Measurements from ENCODE around the gene GPR152.
A peak's percentile ranks its signal among the peaks of the same experiment; 100 is the strongest.
"Not testable (repeated sequence)": the region's sequence is repeated elsewhere in the genome, so short reads cannot be mapped to it uniquely, and the experiment has no call there.

Gene GPR152

DNA sequence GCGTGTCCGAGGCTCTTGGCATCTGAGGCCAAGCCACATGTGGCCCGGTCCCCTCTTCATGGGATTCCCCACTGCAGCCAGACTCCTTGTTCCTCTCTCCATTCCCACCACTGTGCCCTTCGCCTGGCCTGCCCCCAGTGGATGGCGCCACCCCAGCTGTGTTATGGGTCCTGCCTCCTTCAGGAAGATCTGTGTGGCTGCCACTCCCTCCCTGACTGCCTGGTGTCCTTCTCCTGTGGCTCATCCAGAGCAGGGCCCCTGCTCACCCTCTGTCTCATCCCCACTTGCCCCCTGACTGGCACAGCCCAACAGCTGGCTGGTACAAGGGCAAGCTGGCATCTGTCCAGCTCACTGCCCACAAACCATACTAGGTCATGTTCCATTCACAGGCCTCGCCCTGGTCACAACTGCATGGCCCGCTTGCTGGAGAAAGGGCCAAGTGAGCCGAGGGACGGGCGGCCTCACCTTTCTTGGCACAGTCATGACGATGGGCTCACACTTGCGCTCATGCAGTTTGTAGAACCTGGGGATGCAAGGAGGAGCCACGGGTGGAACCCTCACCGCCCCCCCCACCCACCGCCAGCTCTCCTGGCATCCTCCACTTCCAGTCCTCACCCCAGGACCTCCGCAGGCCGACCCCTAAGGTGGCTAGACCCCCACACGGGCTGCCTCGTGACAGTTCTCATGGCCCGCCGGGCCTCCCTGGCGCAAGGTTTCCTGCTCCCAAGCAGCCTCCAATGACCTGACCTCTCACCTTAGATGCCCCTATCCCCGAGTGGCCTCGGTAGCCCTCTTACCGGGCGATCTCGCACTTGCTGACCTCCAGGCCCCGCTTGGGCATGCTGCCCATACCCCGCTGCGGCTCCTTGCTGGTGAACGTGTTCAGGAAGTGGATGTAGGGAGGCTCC is 13.0 kb downstream of the GPR152 start:
- peak; percentile 77 for DNase-seq

DNA sequence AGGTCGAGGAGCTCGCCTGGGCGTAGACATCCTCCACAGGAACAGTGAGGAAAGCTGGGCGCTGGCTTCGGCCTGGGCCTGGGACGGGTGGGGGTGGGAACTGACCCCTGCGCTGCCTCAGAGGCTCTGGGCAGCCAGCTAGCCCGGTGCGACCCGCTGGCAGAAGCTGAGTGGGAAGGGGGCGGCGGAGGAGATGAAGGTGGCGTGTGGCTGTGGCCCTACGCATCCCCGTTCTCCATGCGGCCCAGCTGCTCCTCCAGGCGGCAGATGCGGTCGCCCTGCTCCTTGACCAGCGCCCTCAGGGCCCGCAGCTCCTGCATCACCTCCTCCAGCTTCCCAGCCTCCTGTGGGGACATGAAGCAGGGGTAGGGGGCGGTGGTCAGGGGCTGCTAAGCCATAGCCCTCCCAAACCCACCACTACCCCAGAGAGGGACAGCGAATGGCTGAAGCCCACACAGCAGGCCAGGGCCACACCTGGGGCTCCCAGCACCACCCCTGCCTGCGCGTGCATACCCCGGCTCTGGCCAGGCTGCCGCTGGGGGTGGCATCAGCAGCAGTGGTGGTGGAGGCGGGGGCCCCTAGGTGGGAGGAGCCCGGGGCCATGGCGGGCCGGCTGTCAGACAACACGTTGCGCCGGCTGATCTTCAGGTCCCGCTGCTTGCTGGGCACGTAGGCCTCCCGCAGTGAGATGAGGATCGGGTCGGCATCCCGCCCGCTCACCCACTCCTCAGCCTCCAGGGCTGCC is 14.2 kb downstream of the GPR152 start:
- DNase-seq = peak; percentile 90

GRCh38 chr11:67437809-67438157 is 14.7 kb downstream of the GPR152 start:
- no peak for DNase-seq

GRCh38 chr11:67437082-67437808 is 15.3 kb downstream of the GPR152 start, which contains the start of gene PTPRCAP:
Gene PTPRCAP (minus strand): TSS chr11:67437682. CDS start chr11:67437619, 63 bp downstream.
- peak; percentile 90 for DNase-seq

DNA sequence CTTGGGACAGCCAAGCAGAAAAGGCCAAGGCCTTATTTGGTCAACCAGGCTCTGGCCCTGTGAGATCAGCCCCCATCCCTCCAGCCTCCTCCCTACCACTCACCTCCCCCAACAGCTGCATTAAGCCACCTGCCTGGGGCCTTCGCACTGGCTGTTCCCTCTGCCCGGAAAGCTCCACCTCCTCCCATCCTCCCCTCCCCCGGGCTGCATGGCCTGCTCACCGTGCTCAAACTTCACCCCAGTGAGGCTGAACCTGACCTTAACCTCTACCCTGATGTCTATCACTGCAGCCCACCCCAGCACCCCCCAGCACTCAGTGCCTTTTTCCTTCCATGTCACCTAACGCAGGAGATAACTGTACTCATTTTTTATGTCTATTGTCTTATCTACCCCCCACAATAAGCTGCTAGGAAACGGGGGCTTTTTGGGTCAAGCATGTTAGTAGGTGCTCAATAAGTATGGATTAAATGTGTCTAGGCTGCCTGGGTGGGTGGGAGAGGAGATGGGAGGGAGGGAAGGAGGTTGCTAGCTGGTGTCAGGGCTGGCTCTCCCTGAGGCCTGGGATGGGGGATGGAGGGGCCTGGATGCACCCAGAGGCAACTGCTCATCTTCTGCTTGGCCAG is 16.0 kb downstream of the GPR152 start:
- DNase-seq = peak; percentile 88

- peak; percentile 77 for DNase-seq
These were observed 16.6 kb downstream of the GPR152 start for GRCh38 chr11:67435727-67436458.

DNA sequence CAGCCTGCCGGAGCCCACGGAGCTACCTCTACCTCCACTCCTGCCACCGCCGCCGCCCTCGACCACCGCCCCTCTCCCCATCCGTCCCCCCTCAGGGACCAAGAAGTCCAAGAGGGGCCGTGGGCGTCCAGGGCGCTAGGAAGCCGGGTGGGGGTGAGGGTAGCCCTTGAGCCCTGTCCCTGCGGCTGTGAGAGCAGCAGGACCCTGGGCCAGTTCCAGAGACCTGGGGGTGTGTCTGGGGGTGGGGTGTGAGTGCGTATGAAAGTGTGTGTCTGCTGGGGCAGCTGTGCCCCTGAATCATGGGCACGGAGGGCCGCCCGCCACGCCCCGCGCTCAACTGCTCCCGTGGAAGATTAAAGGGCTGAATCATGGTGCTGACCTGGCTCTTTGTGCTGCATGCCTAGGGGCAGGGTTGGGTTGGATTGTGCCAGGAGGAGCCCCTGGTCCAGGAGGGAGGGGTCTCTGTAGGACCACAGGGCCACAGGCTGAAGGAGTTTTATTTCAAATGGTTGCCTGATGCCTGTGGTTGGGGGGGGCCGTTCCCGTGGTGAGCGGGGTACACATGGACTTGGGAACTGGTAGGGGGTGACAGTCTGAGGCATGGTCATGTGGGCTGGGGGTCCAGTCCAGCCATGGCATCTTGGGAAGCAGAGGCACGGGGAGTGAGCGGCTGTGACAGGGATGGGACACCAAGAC is 17.4 kb downstream of the GPR152 start:
- peak; percentile 81 for DNase-seq

DNA sequence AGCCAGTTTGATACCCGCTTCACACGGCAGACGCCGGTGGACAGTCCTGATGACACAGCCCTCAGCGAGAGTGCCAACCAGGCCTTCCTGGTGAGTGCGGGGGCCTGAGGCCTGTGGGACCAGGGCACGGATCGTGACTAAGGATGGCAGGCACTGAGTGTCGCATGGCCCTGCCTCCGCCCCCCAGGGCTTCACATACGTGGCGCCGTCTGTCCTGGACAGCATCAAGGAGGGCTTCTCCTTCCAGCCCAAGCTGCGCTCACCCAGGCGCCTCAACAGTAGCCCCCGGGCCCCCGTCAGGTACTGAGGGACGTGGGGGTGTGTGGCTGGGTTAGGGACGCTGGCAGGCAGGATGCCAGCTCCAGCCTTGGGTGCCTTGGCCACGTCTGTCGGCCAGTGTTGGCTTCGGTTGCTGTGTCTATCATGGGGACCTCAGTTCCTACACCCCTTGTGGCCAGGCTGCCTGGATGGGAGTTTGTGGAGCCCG is 18.1 kb downstream of the GPR152 start:
- peak; percentile 86 for DNase-seq

GRCh38 chr11:67433536-67434394 is 18.8 kb downstream of the GPR152 start:
- peak; percentile 78 for DNase-seq

- peak; percentile 61 for DNase-seq
These were observed 19.7 kb downstream of the GPR152 start for GRCh38 chr11:67432655-67433349.

DNA sequence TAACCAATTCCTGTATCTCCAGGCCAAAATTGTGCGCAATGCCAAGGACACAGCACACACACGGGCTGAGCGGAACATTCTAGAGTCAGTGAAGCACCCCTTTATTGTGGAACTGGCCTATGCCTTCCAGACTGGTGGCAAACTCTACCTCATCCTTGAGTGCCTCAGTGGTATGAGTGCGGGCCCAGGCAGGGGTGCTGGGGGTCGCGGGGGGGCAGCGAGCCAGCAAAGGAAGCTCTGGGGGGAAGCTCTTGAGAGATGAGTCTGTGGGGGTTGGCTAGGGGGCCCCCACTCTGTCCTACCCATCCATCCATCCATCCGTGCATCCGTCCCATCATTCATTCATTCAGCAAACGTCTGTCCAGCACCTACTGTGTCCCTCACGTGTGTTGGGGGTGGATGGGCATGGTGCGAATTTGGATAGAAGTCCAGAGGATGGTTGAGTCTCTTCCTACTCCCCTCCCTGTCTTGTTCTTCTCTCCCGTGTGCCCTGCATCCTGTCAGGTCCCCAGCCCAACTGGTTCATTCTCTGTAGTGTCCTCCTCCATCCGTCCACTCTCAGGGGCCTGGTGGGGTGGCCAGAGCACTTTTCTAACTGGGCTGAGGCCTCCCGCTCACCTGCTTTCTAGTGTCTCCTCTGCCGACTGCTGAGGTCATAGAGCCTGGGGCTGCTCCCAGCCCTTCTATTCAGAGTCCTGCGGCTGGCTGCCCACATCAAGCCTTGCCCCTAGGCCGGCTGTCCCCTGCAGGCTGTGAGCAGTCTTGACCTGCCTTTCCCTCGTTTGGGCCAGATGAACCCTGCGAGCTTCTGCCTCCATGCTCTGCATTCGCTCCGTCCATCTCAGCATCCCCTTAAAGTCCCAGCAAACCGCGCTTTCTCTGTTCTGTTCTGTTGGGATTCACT is 20.9 kb downstream of the GPR152 start:
- no peak for DNase-seq

- DNase-seq = no peak
These were observed 22.8 kb downstream of the GPR152 start for GRCh38 chr11:67429722-67430121.

DNA sequence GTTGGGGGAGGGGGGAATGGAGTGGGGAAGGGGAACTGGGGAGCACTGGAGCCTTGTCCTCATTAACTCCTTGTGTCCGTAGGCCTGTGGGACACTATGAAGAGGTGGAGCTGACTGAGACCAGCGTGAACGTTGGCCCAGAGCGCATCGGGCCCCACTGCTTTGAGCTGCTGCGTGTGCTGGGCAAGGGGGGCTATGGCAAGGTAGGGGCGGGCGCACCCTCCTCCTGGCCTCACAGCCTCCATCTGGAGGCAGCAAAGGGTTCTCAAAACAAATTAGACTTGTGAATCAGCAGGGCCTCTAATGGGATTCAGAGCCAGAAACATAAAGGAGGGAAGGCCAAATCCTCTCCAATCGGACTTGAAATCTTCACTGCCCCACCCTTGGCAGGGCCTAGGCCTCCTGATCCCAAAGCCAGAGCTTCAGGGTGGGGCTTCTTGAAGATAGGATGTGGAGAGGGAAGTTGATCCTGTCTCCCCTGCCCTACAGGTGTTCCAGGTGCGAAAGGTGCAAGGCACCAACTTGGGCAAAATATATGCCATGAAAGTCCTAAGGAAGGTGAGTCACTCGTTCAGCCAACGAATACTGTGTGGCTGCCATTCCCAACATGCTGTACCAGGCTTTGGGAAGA is 23.4 kb downstream of the GPR152 start:
- no peak for DNase-seq

DNA sequence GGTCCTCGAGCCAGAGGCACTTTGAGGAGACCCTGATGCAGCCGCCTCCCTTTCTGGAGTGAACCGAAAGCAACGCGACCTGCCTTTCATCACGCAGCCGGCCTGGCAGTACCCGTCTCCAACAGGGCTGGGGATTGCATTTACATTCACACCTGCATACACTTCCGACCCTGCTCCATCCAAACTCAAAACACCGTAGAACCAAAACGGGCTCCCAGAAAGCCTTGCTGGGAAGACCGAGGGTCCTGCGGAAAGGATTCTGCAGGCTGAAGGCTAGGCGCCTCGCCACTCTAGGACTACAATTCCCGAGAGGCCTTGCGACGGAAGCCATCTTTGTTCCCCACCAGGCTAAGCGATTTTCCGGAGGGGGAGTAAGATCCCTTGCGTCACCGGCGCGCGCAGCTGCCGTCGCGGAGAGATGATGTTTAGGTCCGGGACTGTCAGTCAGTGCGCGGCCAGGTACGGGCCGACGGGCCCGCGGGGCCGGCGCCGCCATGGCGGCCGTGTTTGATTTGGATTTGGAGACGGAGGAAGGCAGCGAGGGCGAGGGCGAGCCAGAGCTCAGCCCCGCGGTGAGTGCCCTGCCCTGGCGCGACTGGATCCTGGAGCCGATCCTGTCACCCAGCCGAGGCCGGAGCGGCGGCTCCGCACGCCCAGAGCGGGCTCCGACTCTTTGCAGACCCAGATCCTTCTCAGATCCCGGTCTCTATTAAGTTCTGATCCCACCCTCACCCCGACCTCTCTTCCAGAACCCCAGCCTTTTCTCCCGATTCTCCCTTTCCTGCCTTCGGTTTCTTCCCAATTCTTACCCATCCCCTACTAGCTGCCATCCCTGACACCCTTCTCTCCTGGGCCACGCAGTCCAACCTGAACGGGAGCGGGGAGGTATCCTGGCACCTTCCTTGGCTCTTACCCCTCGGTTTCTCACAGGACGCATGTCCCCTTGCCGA is 24.2 kb downstream of the GPR152 start, which contains the start of gene RPS6KB2:
Gene RPS6KB2 (plus strand): TSS at position 443 of the 950 bp plus-strand sequence. CDS start 52 bp downstream, at position 495.
- DNase-seq = peak; percentile 100

DNA sequence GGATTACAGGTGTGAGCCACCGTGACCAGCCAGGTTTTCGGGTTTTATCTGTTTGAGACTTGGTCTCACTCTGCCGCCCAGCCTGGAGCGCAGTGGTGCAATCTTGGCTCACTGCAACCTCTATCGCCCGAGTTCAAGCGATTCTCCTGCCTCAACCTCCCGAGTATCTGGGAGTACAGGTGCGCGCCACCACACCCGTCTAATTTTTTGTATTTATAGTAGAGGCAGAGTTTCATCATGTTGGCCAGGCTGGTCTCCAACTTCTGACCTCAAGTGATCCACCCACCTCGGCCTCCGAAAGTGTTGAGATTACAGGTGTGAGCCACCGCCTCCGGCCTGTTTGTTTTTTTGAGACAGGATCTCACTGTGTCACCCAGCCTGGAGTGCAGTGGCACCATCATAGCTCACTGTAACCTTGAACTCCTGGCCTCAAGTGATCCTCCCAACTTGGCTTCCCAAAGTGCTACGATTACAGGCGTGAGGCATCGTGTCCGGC is 25.1 kb downstream of the GPR152 start:
- not testable (repeated sequence) for DNase-seq

DNA sequence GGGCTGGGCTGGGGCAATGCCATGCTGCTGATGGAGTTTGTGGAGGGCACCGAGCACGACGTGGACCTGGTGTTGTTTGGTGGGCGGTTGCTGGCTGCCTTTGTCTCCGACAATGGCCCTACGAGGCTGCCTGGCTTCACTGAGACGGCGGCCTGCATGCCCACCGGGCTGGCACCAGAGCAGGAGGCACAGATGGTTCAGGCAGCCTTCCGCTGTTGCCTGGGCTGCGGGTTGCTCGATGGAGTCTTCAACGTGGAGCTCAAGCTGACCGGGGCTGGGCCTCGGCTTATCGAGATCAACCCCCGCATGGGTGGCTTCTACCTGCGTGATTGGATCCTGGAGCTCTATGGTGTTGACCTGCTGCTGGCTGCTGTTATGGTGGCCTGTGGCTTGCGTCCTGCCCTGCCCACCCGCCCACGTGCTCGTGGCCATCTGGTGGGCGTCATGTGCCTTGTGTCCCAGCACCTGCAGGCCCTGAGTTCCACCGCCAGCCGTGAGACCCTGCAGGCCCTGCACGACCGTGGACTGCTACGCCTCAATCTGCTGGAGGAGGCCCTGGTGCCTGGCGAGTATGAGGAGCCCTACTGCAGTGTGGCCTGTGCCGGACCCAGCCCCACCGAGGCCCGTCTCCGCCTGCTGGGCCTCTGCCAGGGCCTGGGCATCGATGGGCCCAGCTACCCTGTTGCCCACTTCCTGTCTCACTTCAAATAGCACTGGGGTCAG is 28.5 kb downstream of the GPR152 start:
- DNase-seq = no peak

Measured in activated CD8-positive, alpha-beta memory T cell treated with anti-CD3 and anti-CD28 coated beads for 24 hours (primary cell).